ENCODE measurements around the gene SGIP1. TPM values are rescaled to one million over a fixed set of nuclear protein-coding genes. Genes with fewer than 3 reads are reported as not detected.

SGIP1 gene
- total RNA-seq, 4 donors from 2014 or later = 3.9 to 14.7 (median 6.5) TPM

DNA sequence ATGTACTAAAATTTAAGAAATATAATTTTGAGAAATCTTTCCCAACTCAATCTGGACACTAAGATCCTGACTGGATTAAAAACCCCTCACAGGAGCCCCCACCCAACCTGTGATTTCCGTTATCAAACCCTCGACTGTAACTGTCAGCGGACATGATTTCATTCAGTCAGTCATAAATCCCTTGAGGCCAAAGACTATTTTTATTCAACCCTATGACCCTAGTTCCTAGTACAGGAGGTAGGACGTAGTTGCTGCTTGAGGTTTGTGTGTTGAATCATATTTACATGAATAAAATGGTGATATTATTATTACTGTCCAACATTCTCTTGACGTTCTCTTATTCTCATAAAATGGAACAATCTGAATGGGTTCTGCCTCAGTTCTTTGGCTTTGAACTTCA is 145.2 kb downstream of the SGIP1 start:
- Histone ChIP-seq H3K36me3 (no peaks in the 10 kb centered on the region), H3K9me3 (no peaks in the 10 kb centered on the region), H3K27me3 (no peaks in the 10 kb centered on the region), H3K27ac (no peak overlapping the region), H3K4me1 (peaks cover 0 to 21% (median 0%) of the 10 kb centered on the region in 4 donors), H3K4me3 (no peak overlapping the region)
- TF ChIP-seq, protein P1, sequence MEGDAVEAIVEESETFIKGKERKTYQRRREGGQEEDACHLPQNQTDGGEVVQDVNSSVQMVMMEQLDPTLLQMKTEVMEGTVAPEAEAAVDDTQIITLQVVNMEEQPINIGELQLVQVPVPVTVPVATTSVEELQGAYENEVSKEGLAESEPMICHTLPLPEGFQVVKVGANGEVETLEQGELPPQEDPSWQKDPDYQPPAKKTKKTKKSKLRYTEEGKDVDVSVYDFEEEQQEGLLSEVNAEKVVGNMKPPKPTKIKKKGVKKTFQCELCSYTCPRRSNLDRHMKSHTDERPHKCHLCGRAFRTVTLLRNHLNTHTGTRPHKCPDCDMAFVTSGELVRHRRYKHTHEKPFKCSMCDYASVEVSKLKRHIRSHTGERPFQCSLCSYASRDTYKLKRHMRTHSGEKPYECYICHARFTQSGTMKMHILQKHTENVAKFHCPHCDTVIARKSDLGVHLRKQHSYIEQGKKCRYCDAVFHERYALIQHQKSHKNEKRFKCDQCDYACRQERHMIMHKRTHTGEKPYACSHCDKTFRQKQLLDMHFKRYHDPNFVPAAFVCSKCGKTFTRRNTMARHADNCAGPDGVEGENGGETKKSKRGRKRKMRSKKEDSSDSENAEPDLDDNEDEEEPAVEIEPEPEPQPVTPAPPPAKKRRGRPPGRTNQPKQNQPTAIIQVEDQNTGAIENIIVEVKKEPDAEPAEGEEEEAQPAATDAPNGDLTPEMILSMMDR (IDR thresholded peaks at IDR 0.05) = no peak
- TF ChIP-seq POLR2A (IDR thresholded peaks at IDR 0.05) (no peak), EP300 (IDR thresholded peaks at IDR 0.05) (no peak)
- 61 to 86% methylated on average over 5 of the region's 5 CpGs for WGBS, 2 donors
- no peak for DNase-seq (ENCODE audit: low spot score in 2 of 2)

DNA sequence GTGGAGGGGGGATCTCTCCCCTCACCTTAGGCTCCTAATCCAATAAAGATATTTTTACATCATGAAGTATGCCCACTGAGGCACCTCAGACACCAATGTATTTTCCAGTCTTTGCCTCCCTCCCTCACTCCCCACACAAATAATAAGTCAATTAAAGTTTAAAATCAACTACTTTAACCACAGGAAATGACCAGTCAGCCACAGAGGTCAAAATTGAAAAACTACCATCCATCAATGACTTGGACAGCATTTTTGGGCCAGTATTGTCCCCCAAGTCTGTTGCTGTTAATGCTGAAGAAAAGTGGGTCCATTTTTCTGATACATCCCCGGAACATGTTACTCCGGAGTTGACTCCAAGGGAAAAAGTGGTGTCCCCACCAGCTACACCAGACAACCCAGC is 147.7 kb downstream of the SGIP1 start:
- Histone ChIP-seq H3K9me3 (no peaks in the 10 kb centered on the region), H3K4me3 (no peak overlapping the region), H3K36me3 (no peaks in the 10 kb centered on the region), H3K27ac (no peak overlapping the region), H3K4me1 (peaks cover 0 to 10% (median 0%) of the 10 kb centered on the region in 4 donors), H3K27me3 (no peaks in the 10 kb centered on the region)
- DNase-seq (ENCODE audit: low spot score in 2 of 2) = no peak
- TF ChIP-seq, protein P1 (IDR thresholded peaks at IDR 0.05) = no peak
- TF ChIP-seq POLR2A (IDR thresholded peaks at IDR 0.05) = no peak
- TF ChIP-seq EP300 (IDR thresholded peaks at IDR 0.05) = no peak
- WGBS, 2 donors = 94 to 96% methylated on average over 2 of the region's 2 CpGs

DNA sequence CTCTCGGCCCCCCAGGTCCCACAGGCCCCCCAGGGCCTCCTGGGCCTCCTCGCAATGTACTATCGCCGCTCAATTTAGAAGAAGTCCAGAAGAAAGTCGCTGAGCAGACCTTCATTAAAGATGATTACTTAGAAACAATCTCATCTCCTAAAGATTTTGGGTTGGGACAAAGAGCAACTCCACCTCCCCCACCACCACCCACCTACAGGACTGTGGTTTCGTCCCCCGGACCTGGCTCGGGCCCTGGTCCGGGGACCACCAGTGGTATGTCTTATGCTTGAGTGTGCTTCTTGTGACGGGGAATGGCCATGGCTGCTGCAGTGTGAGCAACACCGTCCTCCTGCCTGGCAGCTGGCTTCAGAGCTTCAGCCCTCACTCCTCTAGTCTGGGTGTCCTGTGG is 148.2 kb downstream of the SGIP1 start:
- Histone ChIP-seq H3K4me3 (no peak overlapping the region), H3K27ac (no peak overlapping the region), H3K4me1 (peaks cover 0 to 7% (median 0%) of the 10 kb centered on the region in 4 donors), H3K27me3 (no peaks in the 10 kb centered on the region), H3K9me3 (no peaks in the 10 kb centered on the region), H3K36me3 (no peaks in the 10 kb centered on the region)
- 92 to 93% methylated on average over 11 of the region's 11 CpGs for WGBS, 2 donors
- no peak for DNase-seq (ENCODE audit: low spot score in 2 of 2)
- TF ChIP-seq POLR2A (IDR thresholded peaks at IDR 0.05) = no peak

DNA sequence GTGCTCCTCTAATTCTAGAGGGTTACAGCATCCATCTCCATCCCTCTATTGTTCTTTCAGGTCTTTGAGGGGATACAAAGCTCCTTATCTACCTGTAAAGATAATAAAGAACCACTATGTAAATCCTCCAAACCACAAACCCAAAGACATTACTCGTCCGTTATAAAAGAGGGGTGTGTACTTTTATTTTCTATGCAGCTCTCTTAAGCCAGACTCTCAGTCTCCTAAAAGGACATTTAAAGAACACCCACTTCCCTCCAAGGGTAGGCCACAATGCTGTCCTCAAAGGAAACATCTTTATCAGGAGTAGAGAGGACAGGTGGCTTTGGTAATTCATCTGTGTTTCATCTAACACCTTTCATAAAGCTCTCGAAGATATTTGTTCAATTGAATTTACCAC is 150.4 kb downstream of the SGIP1 start:
- Histone ChIP-seq H3K4me1 (no peaks in the 10 kb centered on the region), H3K9me3 (no peaks in the 10 kb centered on the region), H3K4me3 (no peak overlapping the region), H3K36me3 (no peaks in the 10 kb centered on the region), H3K27ac (no peak overlapping the region), H3K27me3 (no peaks in the 10 kb centered on the region)
- no peak for DNase-seq (ENCODE audit: low spot score in 2 of 2)
- TF ChIP-seq, protein P1 (IDR thresholded peaks at IDR 0.05) = no peak
- TF ChIP-seq POLR2A (IDR thresholded peaks at IDR 0.05) (no peak), EP300 (IDR thresholded peaks at IDR 0.05) (no peak)
- WGBS, 2 donors = 65 to 72% methylated on average over 3 of the region's 3 CpGs

DNA sequence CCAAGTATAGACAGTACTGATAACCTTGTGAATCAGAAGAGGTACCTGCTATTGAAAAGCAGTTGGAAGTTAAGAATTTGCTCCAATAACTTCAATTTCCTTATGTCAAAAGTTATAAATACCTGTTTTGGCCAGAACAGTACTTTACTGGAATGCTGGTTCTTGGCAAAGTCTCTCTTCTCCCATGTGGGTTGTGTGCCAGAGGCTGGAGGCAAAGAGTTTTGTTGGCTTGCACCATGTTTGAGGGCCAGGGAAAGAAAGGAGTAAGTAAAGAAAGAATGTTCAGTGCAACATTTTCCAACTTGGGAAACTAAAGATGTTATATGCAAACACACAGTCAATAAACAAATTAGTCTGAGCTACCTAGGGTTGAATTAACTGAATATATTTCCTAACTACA is 151.3 kb downstream of the SGIP1 start:
- no peak for DNase-seq (ENCODE audit: low spot score in 2 of 2)
- no peak overlapping the region for H3K27ac ChIP-seq

More for the DNA sequence above, 151.3 kb downstream of the SGIP1 start:
- Histone ChIP-seq H3K4me1 (no peaks in the 10 kb centered on the region), H3K36me3 (no peaks in the 10 kb centered on the region), H3K9me3 (no peaks in the 10 kb centered on the region), H3K4me3 (no peak overlapping the region), H3K27me3 (no peaks in the 10 kb centered on the region)
- TF ChIP-seq POLR2A (IDR thresholded peaks at IDR 0.05) = no peak
- TF ChIP-seq, protein P1 (IDR thresholded peaks at IDR 0.05) = no peak
- TF ChIP-seq EP300 (IDR thresholded peaks at IDR 0.05) = no peak
